ENCODE measurements around the gene APPBP2. TPM values are rescaled to one million over a fixed set of nuclear protein-coding genes. Genes with fewer than 3 reads are reported as not detected.

The APPBP2 gene
- total and polyA plus RNA-seq, 2 of the 8 experiments (the other 6 are each of a cell fraction or from before 2014, with no cell fraction given), result 3.3 to 18.0 TPM

GRCh38 chr17:60393840-60394723, 132.0 kb downstream of the APPBP2 start:
- H3K27me3 ChIP-seq (replicated peaks in 1 of 4; ENCODE audit: control insufficient read depth in 3 of 4, extremely low read depth in 1 of 4, insufficient read depth in 3 of 4, low read length in 3 of 4), result no peaks in the 10 kb centered on the region
- no peak overlapping the region for H3K18ac ChIP-seq (ENCODE audit: extremely low read depth, low read length)
- DNase-seq (ENCODE audit: low read depth in 1 of 2, low spot score in 2 of 2) (no peak), FAIRE-seq (no peak)
- H3K27ac ChIP-seq (ENCODE audit: low read depth, low read length), result no peak overlapping the region
- no peak overlapping the region for H2BK20ac ChIP-seq (ENCODE audit: low read length)
- ChIA-PET CTCF (ENCODE audit: partially characterized antibody) (no interaction called here), POLR2A (ENCODE audit: partially characterized antibody) (interaction anchor here (0.6 to 2.7 kb wide), 2 partner anchors 9 to 11 kb away, joined by 3 to 8 read pairs; no protein-coding TSS in a partner anchor)
- no peak overlapping the region for H4K5ac ChIP-seq (ENCODE audit: insufficient read length, low read depth, low read length)
- no peak overlapping the region for H2AK5ac ChIP-seq (ENCODE audit: low read depth, low read length)
- H3K14ac ChIP-seq (ENCODE audit: insufficient read length), result no peak overlapping the region
- peaks cover 13% of the 10 kb centered on the region for H3K23me2 ChIP-seq (ENCODE audit: low read depth, low read length)
- no peak overlapping the region for H2BK120ac ChIP-seq (replicated peaks; ENCODE audit: low read depth, low read length)
- peaks cover 0 to 5% (median 1%) of the 10 kb centered on the region in 4 experiments; a peak in 5 of 7 replicates for H3K4me1 ChIP-seq (replicated peaks in 1 of 4; ENCODE audit: control insufficient read depth in 3 of 4, insufficient read depth in 4 of 4, low read length in 3 of 4)
- H3K9ac ChIP-seq (replicated peaks in 1 of 4; ENCODE audit: extremely low read depth in 1 of 4, low read depth in 3 of 4, low read length in 3 of 4), result no peak overlapping the region
- H4K20me1 ChIP-seq (replicated peaks in 1 of 2; ENCODE audit: control insufficient read depth in 1 of 2, insufficient read depth in 2 of 2, low read length in 2 of 2), result no peaks in the 10 kb centered on the region
- H3K56ac ChIP-seq (replicated peaks; ENCODE audit: insufficient read length, low read depth, low read length), result no peak overlapping the region
- H3K23ac ChIP-seq (ENCODE audit: insufficient read length), result no peak overlapping the region
- H3K79me1 ChIP-seq (ENCODE audit: low read depth, low read length), result no peaks in the 10 kb centered on the region
- no peak overlapping the region for H2BK12ac ChIP-seq (ENCODE audit: low read depth, low read length)
- no peak overlapping the region for H2BK15ac ChIP-seq (ENCODE audit: low read length)
- peaks cover 6 to 24% of the 10 kb centered on the region in 2 experiments; a peak in 3 of 4 replicates for H3K79me2 ChIP-seq (ENCODE audit: control insufficient read depth in 1 of 2, insufficient read depth in 2 of 2, low read length in 2 of 2)
- no peak overlapping the region for H2BK5ac ChIP-seq (ENCODE audit: low read depth, low read length)
- H3K9me3 ChIP-seq (ENCODE audit: insufficient read depth in 2 of 2, low read depth in 1 of 2, low read length in 1 of 2), result no peaks in the 10 kb centered on the region
- H4K8ac ChIP-seq (ENCODE audit: extremely low read depth, insufficient read depth, low read length), result no peak overlapping the region
- no peak overlapping the region for H4K91ac ChIP-seq (replicated peaks; ENCODE audit: insufficient read length, low read length)
- no peak overlapping the region for H3K4me3 ChIP-seq (ENCODE audit: extremely low read depth in 1 of 4, insufficient read depth in 2 of 4, low read depth in 3 of 4, low read length in 4 of 4)
- H2AFZ ChIP-seq (ENCODE audit: low read length), result no peak overlapping the region
- H3K4me2 ChIP-seq (ENCODE audit: insufficient read depth in 1 of 2, low read depth in 2 of 2, low read length in 2 of 2), result no peak overlapping the region; a peak in 1 of 4 replicates
- H3K4ac ChIP-seq (replicated peaks; ENCODE audit: insufficient read length, low read depth, low read length), result no peak overlapping the region
- WGBS, 2 experiments (ENCODE audit: extremely low coverage in 1 of 2, insufficient coverage in 1 of 2, insufficient read length in 1 of 2, insufficient replicate concordance in 2 of 2, low coverage in 1 of 2, low lambda C conversion rate in 2 of 2, missing lambda C conversion rate in 1 of 2), result 94% methylated on average over 17 of the region's 17 CpGs; no CpG with 5 or more reads in 1 of the 2 experiments
- no peaks in the 10 kb centered on the region for H3K36me3 ChIP-seq (ENCODE audit: control insufficient read depth in 2 of 4, insufficient read depth in 4 of 4, low read length in 3 of 4)
- TF ChIP-seq EGR1 (IDR thresholded peaks at IDR 0.05; ENCODE audit: borderline replicate concordance, low read depth, low read length), result no peak
- TF ChIP-seq BCL11A (IDR thresholded peaks at IDR 0.05; ENCODE audit: low read depth in 2 of 2, low read length in 2 of 2), result no peak
- no peak for TF ChIP-seq GTF2F1 (IDR thresholded peaks at IDR 0.05; ENCODE audit: borderline replicate concordance, low read depth, low read length)
- TF ChIP-seq TCF12 (IDR thresholded peaks at IDR 0.05; ENCODE audit: low read depth, low read length), result no peak
- no peak for TF ChIP-seq RBBP5 (IDR thresholded peaks at IDR 0.05; ENCODE audit: borderline replicate concordance, low read depth, low read length)
- no peak for TF ChIP-seq PHF8 (conservative IDR thresholded peaks at IDR 0.05; ENCODE audit: low read depth, low read length)

Measured in H1 (cell line).